WTC11 (cell line): ENCODE measurements around the gene SECISBP2L.

Experiments used
- ESRRA ChIP-seq: sonication (generic); formaldehyde crosslinking; IDR thresholded peaks from 2 replicates; pipeline ENCODE4 v1.8.1; 2022; ENCODE audit warnings: mild to moderate bottlenecking, missing genetic modification reagents, borderline replicate concordance
- NFE2L1 ChIP-seq: sonication (generic); formaldehyde crosslinking; IDR thresholded peaks from 2 replicates; pipeline ENCODE4 v1.8.1; 2023; ENCODE audit warnings: missing genetic modification reagents
- OVOL2 ChIP-seq: fragments of 250-450 bp; sonication (Bioruptor Pico); IDR thresholded peaks from 2 replicates; pipeline ENCODE4 v1.9.0; 2021; ENCODE audit warnings: mild to moderate bottlenecking, borderline replicate concordance
- TEAD4 ChIP-seq: sonication (generic); formaldehyde crosslinking; IDR thresholded peaks from 2 replicates; pipeline ENCODE4 v1.8.0; 2022; ENCODE audit warnings: mild to moderate bottlenecking, missing genetic modification reagents
- TP53 ChIP-seq: sonication (generic); formaldehyde crosslinking; IDR thresholded peaks from 2 replicates; pipeline ENCODE4 v1.8.1; 2023; ENCODE audit warnings: mild to moderate bottlenecking, missing genetic modification reagents
- TF ChIP-seq, protein P1 (sequence below): fragments of 200-600 bp; IDR thresholded peaks from 2 replicates; pipeline ENCODE4 v1.8.0; 2022; ENCODE audit warnings: antibody characterized with exemption

DNA sequence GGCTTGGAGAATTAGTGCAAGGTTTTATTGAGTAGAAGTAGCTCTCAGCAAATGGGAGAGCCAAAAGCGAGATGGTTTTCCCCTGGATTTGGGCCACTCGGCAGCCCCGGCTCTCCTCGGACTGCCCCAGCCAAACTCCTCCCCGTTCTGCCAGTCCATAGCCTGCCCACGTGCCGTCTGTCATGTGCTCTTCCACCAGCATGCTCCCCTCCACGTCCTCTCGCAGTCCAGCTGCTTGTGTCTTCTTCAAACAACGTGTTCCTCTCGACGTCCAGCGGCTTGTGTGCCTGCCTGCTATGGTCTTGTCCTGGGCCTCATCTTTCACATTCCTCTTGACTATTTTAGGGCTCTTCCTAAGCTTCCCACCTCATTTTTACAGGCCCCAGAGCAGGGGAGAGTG is 16.7 kb upstream of the SECISBP2L start:
- TF ChIP-seq NFE2L1 (CRISPR knock-in tag) = no peak
- TF ChIP-seq, protein P1, sequence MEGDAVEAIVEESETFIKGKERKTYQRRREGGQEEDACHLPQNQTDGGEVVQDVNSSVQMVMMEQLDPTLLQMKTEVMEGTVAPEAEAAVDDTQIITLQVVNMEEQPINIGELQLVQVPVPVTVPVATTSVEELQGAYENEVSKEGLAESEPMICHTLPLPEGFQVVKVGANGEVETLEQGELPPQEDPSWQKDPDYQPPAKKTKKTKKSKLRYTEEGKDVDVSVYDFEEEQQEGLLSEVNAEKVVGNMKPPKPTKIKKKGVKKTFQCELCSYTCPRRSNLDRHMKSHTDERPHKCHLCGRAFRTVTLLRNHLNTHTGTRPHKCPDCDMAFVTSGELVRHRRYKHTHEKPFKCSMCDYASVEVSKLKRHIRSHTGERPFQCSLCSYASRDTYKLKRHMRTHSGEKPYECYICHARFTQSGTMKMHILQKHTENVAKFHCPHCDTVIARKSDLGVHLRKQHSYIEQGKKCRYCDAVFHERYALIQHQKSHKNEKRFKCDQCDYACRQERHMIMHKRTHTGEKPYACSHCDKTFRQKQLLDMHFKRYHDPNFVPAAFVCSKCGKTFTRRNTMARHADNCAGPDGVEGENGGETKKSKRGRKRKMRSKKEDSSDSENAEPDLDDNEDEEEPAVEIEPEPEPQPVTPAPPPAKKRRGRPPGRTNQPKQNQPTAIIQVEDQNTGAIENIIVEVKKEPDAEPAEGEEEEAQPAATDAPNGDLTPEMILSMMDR = no peak
- TF ChIP-seq TP53 = no peak
- TF ChIP-seq OVOL2 (CRISPR knock-in tag) = no peak
- no peak for TF ChIP-seq ESRRA (CRISPR knock-in tag)
- no peak for TF ChIP-seq TEAD4
